Peyer's patch (tissue), 4 donors: ENCODE measurements around the gene ZBTB42. TPM values are rescaled to one million over a fixed set of nuclear protein-coding genes. Genes with fewer than 3 reads are reported as not detected.

Experiments used
- DNase-seq, 3 donors: peaks; one replicate each; pipeline ENCODE4 v3.0.0-alpha.2; 2017 to 2019
- H3K27ac ChIP-seq, 4 donors: fragments of 200-600 bp; sonication (generic); one replicate each; pipeline ENCODE4 v1.5.1; 2016 to 2019
- H3K27me3 ChIP-seq, 2 donors: fragments of 200-600 bp; sonication (generic); one replicate each; pipeline ENCODE4 v1.5.1; 2019
- H3K36me3 ChIP-seq, 3 donors: fragments of 200-600 bp; sonication (generic); one replicate each; pipeline ENCODE4 v1.5.1; 2016 to 2019
- H3K4me1 ChIP-seq, 4 donors: fragments of 200-600 bp; sonication (generic); one replicate each; pipeline ENCODE4 v1.5.1; 2016 to 2019
- H3K4me3 ChIP-seq, 4 donors: fragments of 200-600 bp; sonication (generic); 1 replicate in 3 of 4; 2 replicates in 1 of 4; pipeline ENCODE4 v1.5.1; 2016 to 2019; ENCODE audit warnings: mild to moderate bottlenecking in 1 of 4
- H3K9me3 ChIP-seq, 4 donors: fragments of 200-600 bp; sonication (generic); one replicate each; pipeline ENCODE4 v1.5.1; 2016 to 2019; ENCODE audit warnings: mild to moderate bottlenecking in 1 of 4
- CTCF ChIP-seq, 6 experiments: fragments of 450-650 bp in 4 of 6; fragments of 200-600 bp in 2 of 6; sonication (generic) in 1 of 6; IDR thresholded peaks; one replicate each; pipeline ENCODE4 v1.5.1; 2017 to 2019; ENCODE audit warnings: antibody characterized with exemption in 6 of 6, mild to moderate bottlenecking in 3 of 6, moderate library complexity in 1 of 6
- POLR2A ChIP-seq, 2 donors: fragments of 450-650 bp; IDR thresholded peaks; one replicate each; pipeline ENCODE4 v1.5.1; 2017; ENCODE audit warnings: antibody characterized with exemption in 2 of 2, mild to moderate bottlenecking in 2 of 2, moderate library complexity in 2 of 2
- total RNA-seq, 4 donors: library from RNA; depleted of rRNA; stranded (reverse); fragments of >200 nt; gene quantifications; one replicate each; pipeline ENCODE4 v1.1.0, GENCODE V29; 2016

Gene ZBTB42
- total RNA-seq, 4 donors from 2014 or later: 2.5 to 14.7 (median 10.9) TPM

GRCh38 chr14:104778694-104779331 lies 22.1 kb upstream of the ZBTB42 start:
- no peak for DNase-seq
- Histone ChIP-seq H3K27me3 (no peaks in the 10 kb centered on the region), H3K4me1 (no peaks in the 10 kb centered on the region), H3K4me3 (no peak overlapping the region), H3K9me3 (no peaks in the 10 kb centered on the region), H3K27ac (no peak overlapping the region), H3K36me3 (peaks cover 0 to 51% (median 0%) of the 10 kb centered on the region in 3 donors)
- TF ChIP-seq CTCF (IDR thresholded peaks at IDR 0.05) (no peak), POLR2A (IDR thresholded peaks at IDR 0.05) (no peak)

GRCh38 chr14:104779776-104780512 lies 21.0 kb upstream of the ZBTB42 start:
- no peak for TF ChIP-seq CTCF (IDR thresholded peaks at IDR 0.05)
- no peak for TF ChIP-seq POLR2A (IDR thresholded peaks at IDR 0.05)
- Histone ChIP-seq H3K4me1 (peaks cover 0 to 7% (median 0%) of the 10 kb centered on the region in 4 donors), H3K36me3 (peaks cover 0 to 48% (median 0%) of the 10 kb centered on the region in 3 donors), H3K9me3 (no peaks in the 10 kb centered on the region), H3K27me3 (no peaks in the 10 kb centered on the region), H3K4me3 (no peak overlapping the region), H3K27ac (no peak overlapping the region)
- no peak for DNase-seq

GRCh38 chr14:104780513-104781030 lies 20.3 kb upstream of the ZBTB42 start:
- Histone ChIP-seq H3K9me3 (no peaks in the 10 kb centered on the region), H3K36me3 (peaks cover 0 to 46% (median 0%) of the 10 kb centered on the region in 3 donors), H3K27me3 (no peaks in the 10 kb centered on the region), H3K4me1 (peaks cover 0 to 13% (median 0%) of the 10 kb centered on the region in 4 donors), H3K4me3 (no peak overlapping the region), H3K27ac (no peak overlapping the region)
- TF ChIP-seq POLR2A (IDR thresholded peaks at IDR 0.05): no peak
- no peak for TF ChIP-seq CTCF (IDR thresholded peaks at IDR 0.05)
- no peak for DNase-seq

- no peak for TF ChIP-seq CTCF (IDR thresholded peaks at IDR 0.05)
- TF ChIP-seq POLR2A (IDR thresholded peaks at IDR 0.05): no peak
- Histone ChIP-seq H3K36me3 (peaks cover 0 to 44% (median 0%) of the 10 kb centered on the region in 3 donors), H3K9me3 (no peaks in the 10 kb centered on the region), H3K27me3 (no peaks in the 10 kb centered on the region), H3K4me1 (peaks cover 0 to 13% (median 0%) of the 10 kb centered on the region in 4 donors), H3K4me3 (no peak overlapping the region), H3K27ac (no peak overlapping the region)
- DNase-seq: no peak
Measured at GRCh38 chr14:104781271-104782077, 19.4 kb upstream of the ZBTB42 start.

GRCh38 chr14:104782086-104782807 lies 18.7 kb upstream of the ZBTB42 start:
- no peak overlapping the region for H3K27ac ChIP-seq
- no peak overlapping the region for H3K4me3 ChIP-seq
- H3K9me3 ChIP-seq: no peaks in the 10 kb centered on the region
- TF ChIP-seq POLR2A (IDR thresholded peaks at IDR 0.05) (no peak), CTCF (IDR thresholded peaks at IDR 0.05) (no peak)
- no peaks in the 10 kb centered on the region for H3K27me3 ChIP-seq
- DNase-seq: no peak
- H3K4me1 ChIP-seq: peaks cover 0 to 14% (median 0%) of the 10 kb centered on the region in 4 donors
- peaks cover 0 to 40% (median 0%) of the 10 kb centered on the region in 3 donors for H3K36me3 ChIP-seq
